NOMO-1 (cell line): Measurements from ENCODE around the gene RUVBL2.

Experiments used
- DNase-seq, 2 experiments: peaks; one replicate each; lab custom pipeline; 2025; ENCODE audit not compliant: unreplicated experiment in 2 of 2; lab: John Stamatoyannopoulos, UW

Gene RUVBL2

GRCh38 chr19:48963371-48964204 is 30.1 kb upstream of the RUVBL2 start:
- DNase-seq, result peak; percentile 57 to 69

GRCh38 chr19:48964205-48965039 is 29.3 kb upstream of the RUVBL2 start:
- DNase-seq, result peak in 1 of 2 experiments; percentile 53

- DNase-seq, result peak; percentile 95 to 99
These were observed 28.5 kb upstream of the RUVBL2 start, which contains the start of gene FTL for GRCh38 chr19:48965040-48965805. Gene FTL, plus strand, starts transcription at chr19:48965309. Its CDS starts 199 bp downstream, at chr19:48965508.

GRCh38 chr19:48965806-48966540 is 27.7 kb upstream of the RUVBL2 start:
- DNase-seq, result peak; percentile 50 to 64

GRCh38 chr19:48966541-48967345 is 26.9 kb upstream of the RUVBL2 start:
- DNase-seq, result peak in 1 of 2 experiments; percentile 48

- peak; percentile 90 to 97 for DNase-seq
These were observed 26.1 kb upstream of the RUVBL2 start for GRCh38 chr19:48967346-48968178.

GRCh38 chr19:48968179-48968661 is 25.5 kb upstream of the RUVBL2 start:
- DNase-seq, result no peak

GRCh38 chr19:48968813-48969218 is 24.9 kb upstream of the RUVBL2 start:
- no peak for DNase-seq

- DNase-seq, result peak in 1 of 2 experiments; percentile 26
These were observed 24.2 kb upstream of the RUVBL2 start for GRCh38 chr19:48969276-48970138.

GRCh38 chr19:48970139-48970766 is 23.4 kb upstream of the RUVBL2 start:
- no peak for DNase-seq

- peak; percentile 76 to 82 for DNase-seq
These were observed 22.7 kb upstream of the RUVBL2 start for GRCh38 chr19:48970923-48971395.

- DNase-seq, result peak in 1 of 2 experiments; percentile 16
These were observed 17.5 kb upstream of the RUVBL2 start for GRCh38 chr19:48975947-48976847.

- DNase-seq, result no peak
These were observed 16.6 kb upstream of the RUVBL2 start for GRCh38 chr19:48977061-48977460.

- no peak for DNase-seq
These were observed 11.4 kb upstream of the RUVBL2 start for GRCh38 chr19:48982280-48982679.

GRCh38 chr19:48985711-48986110 is 8.0 kb upstream of the RUVBL2 start:
- no peak for DNase-seq

GRCh38 chr19:48986211-48986610 is 7.5 kb upstream of the RUVBL2 start:
- DNase-seq, result no peak
